Sigmoid colon (tissue), 7 donors: ENCODE data around the gene USP16. TPM values are rescaled to one million over a fixed set of nuclear protein-coding genes. Genes with fewer than 3 reads are reported as not detected.

ENCODE experiments used
- DNase-seq: peaks from one replicate; pipeline ENCODE4 v3.0.0-alpha.2; 2019
- H3K27ac ChIP-seq, 4 donors: fragments of 200-600 bp; sonication (generic); one replicate each; pipeline ENCODE4 v1.5.1; 2016 to 2019; ENCODE audit warnings: mild to moderate bottlenecking in 1 of 4
- H3K27me3 ChIP-seq, 3 donors: fragments of 200-600 bp; sonication (generic); one replicate each; pipeline ENCODE4 v1.5.1; 2019; ENCODE audit warnings: mild to moderate bottlenecking in 1 of 3
- H3K36me3 ChIP-seq, 4 donors: fragments of 200-600 bp; sonication (generic); one replicate each; pipeline ENCODE4 v1.5.1; 2016 to 2019
- H3K4me1 ChIP-seq, 4 donors: fragments of 200-600 bp; sonication (generic); one replicate each; pipeline ENCODE4 v1.5.1; 2017 to 2019
- H3K4me3 ChIP-seq, 4 donors: fragments of 200-600 bp; sonication (generic); one replicate each; pipeline ENCODE4 v1.5.1; 2017 to 2019; ENCODE audit warnings: mild to moderate bottlenecking in 2 of 4, moderate library complexity in 1 of 4
- H3K9me3 ChIP-seq, 4 donors: fragments of 200-600 bp in 3 of 4; sonication (generic) in 3 of 4; one replicate each; pipeline versions ENCODE4 v1.5.1 to v1.6.1; 2013 to 2019
- CTCF ChIP-seq, 4 experiments: fragments of 450-650 bp in 3 of 4; fragments of 200-600 bp in 1 of 4; IDR thresholded peaks; one replicate each; pipeline ENCODE4 v1.5.1; 2016 to 2019; ENCODE audit warnings: antibody characterized with exemption in 4 of 4, mild to moderate bottlenecking in 3 of 4, moderate library complexity in 2 of 4
- EP300 ChIP-seq, 4 donors: sonication (generic); formaldehyde crosslinking; IDR thresholded peaks; one replicate each; pipeline ENCODE4 v1.6.1; 2017; ENCODE audit warnings: antibody characterized with exemption in 4 of 4
- POLR2A ChIP-seq, 2 donors: fragments of 450-650 bp; IDR thresholded peaks; one replicate each; pipeline ENCODE4 v1.6.1; 2016; ENCODE audit warnings: antibody characterized with exemption in 2 of 2, mild to moderate bottlenecking in 2 of 2, moderate library complexity in 2 of 2
- POLR2AphosphoS5 ChIP-seq, 4 donors: sonication (generic); formaldehyde crosslinking; IDR thresholded peaks; one replicate each; pipeline ENCODE4 v1.6.1; 2017; ENCODE audit warnings: antibody characterized with exemption in 4 of 4
- WGBS, 2 donors: extraction: QIAGEN DNeasy Blood & Tissue Kit; methylation state at CpG; one replicate each; pipeline ENCODE4 v1.1.7; 2013; 5-methylcytosine and 5-hydroxymethylcytosine counted together
- intact Hi-C: fragments of 100-400 bp; cut with DNase I; formaldehyde crosslinking; loops from one replicate; pipeline ENCODE4 v1.15.1; 2023
- polyA plus RNA-seq, 3 donors: library from polyadenylated mRNA; stranded (reverse); fragments of 200-250 nt; gene quantifications; one replicate each; pipeline ENCODE4 v1.2.3, GENCODE V29; 2013
- total RNA-seq, 4 donors: library from RNA; depleted of rRNA; stranded (reverse); fragments of >200 nt; gene quantifications; one replicate each; pipeline ENCODE4 v1.1.0, GENCODE V29; 2016
- donor health status: healthy with polysubstance abuse.
- donor health status: Bipolar disorder and iron deficiency.
- donor health status: healthy.

The USP16 gene
- total and polyA plus RNA-seq, 7 donors: 25.3 to 53.5 (median 37.8) TPM

- intact Hi-C loops: loop anchor here (5.0 kb wide), 1 partner anchor 41 kb away; no protein-coding TSS in a partner anchor
- H3K4me1 ChIP-seq: peaks cover 0 to 24% (median 18%) of the 10 kb centered on the region in 4 donors
- DNase-seq: no peak
- no peak overlapping the region for H3K4me3 ChIP-seq
- 90 to 92% methylated on average over 8 of the region's 8 CpGs for WGBS, 2 donors
- no peaks in the 10 kb centered on the region for H3K36me3 ChIP-seq
- no peaks in the 10 kb centered on the region for H3K9me3 ChIP-seq
- no peak for TF ChIP-seq EP300 (IDR thresholded peaks at IDR 0.05)
- TF ChIP-seq POLR2A (IDR thresholded peaks at IDR 0.05): no peak
- TF ChIP-seq CTCF (IDR thresholded peaks at IDR 0.05): no peak
- TF ChIP-seq POLR2AphosphoS5 (IDR thresholded peaks at IDR 0.05): no peak
- H3K27me3 ChIP-seq: no peaks in the 10 kb centered on the region
- H3K27ac ChIP-seq: no peak overlapping the region
Measured at GRCh38 chr21:29096218-29097015, 71.9 kb downstream of the USP16 start.

- no peak for DNase-seq
- 72 to 86% methylated on average over 2 of the region's 2 CpGs for WGBS, 2 donors
- Histone ChIP-seq H3K4me1 (peaks cover 0 to 21% (median 13%) of the 10 kb centered on the region in 4 donors), H3K27ac (peak overlapping the region in 3 of 4 donors; percentile 32 to 44 (median 39)), H3K27me3 (no peaks in the 10 kb centered on the region), H3K9me3 (no peaks in the 10 kb centered on the region), H3K4me3 (no peak overlapping the region), H3K36me3 (no peaks in the 10 kb centered on the region)
- intact Hi-C loops: loop anchor here (5.0 kb wide), 1 partner anchor 39 kb away; no protein-coding TSS in a partner anchor
- TF ChIP-seq POLR2A (IDR thresholded peaks at IDR 0.05): no peak
- no peak for TF ChIP-seq CTCF (IDR thresholded peaks at IDR 0.05)
- no peak for TF ChIP-seq POLR2AphosphoS5 (IDR thresholded peaks at IDR 0.05)
- no peak for TF ChIP-seq EP300 (IDR thresholded peaks at IDR 0.05)
Measured at GRCh38 chr21:29098156-29098555, 73.7 kb downstream of the USP16 start.

- H3K4me1 ChIP-seq: peaks cover 0 to 21% (median 15%) of the 10 kb centered on the region in 4 donors
- no peak overlapping the region for H3K4me3 ChIP-seq
- H3K36me3 ChIP-seq: no peaks in the 10 kb centered on the region
- WGBS, 2 donors: 88 to 89% methylated on average over 2 of the region's 2 CpGs
- intact Hi-C loops: no loop called here
- H3K9me3 ChIP-seq: no peaks in the 10 kb centered on the region
- DNase-seq: no peak
- TF ChIP-seq POLR2AphosphoS5 (IDR thresholded peaks at IDR 0.05) (peak in 1 of 4 donors; percentile 14), CTCF (IDR thresholded peaks at IDR 0.05) (no peak), EP300 (IDR thresholded peaks at IDR 0.05) (no peak)
- H3K27me3 ChIP-seq: no peaks in the 10 kb centered on the region
- H3K27ac ChIP-seq: no peak overlapping the region
Measured at GRCh38 chr21:29102791-29103257, 78.4 kb downstream of the USP16 start.

Other genes starting within 250 kb of the USP16 start
- 10 to 100 TPM; 19.4 to 31.0 (median 24.5) TPM for gene LTN1, start 31.8 kb upstream of the USP16 start, total RNA-seq
- 1 to 10 TPM; 3.5 to 7.1 (median 3.6) TPM for gene LTN1, start 31.8 kb upstream of the USP16 start, polyA plus RNA-seq
- gene RWDD2B, start 5.3 kb upstream of the USP16 start, total RNA-seq: 10 to 100 TPM; 15.7 to 21.9 (median 18.4) TPM
- 10 to 100 TPM in 2 of 3 donors, 1 to 10 TPM in 1; 9.6 to 10.6 (median 10.4) TPM for gene RWDD2B, start 5.3 kb upstream of the USP16 start, polyA plus RNA-seq
- 10 to 100 TPM; 67.3 to 99.1 (median 85.9) TPM for gene CCT8, start 49.0 kb downstream of the USP16 start, total RNA-seq
- gene CCT8, start 49.0 kb downstream of the USP16 start, polyA plus RNA-seq: 100 to 1,000 TPM; 100 to 122 (median 101) TPM
- gene MAP3K7CL, start 106.0 kb downstream of the USP16 start, total RNA-seq: 10 to 100 TPM in 1 of 4 donors, 1 to 10 TPM in 3; 4.4 to 12.2 (median 5.3) TPM
- 1 to 10 TPM; 2.3 to 4.8 (median 4.1) TPM for gene MAP3K7CL, start 106.0 kb downstream of the USP16 start, polyA plus RNA-seq